HG03521 (cell line): ENCODE measurements around the gene SLC25A23.

Experiments used
- ATAC-seq: cut with Tn5 transposase; IDR thresholded peaks from one replicate; pipeline ENCODE4 v1.9.1; 2021; ENCODE audit warnings: mild to moderate bottlenecking, moderate library complexity; ENCODE audit not compliant: unreplicated experiment

Gene SLC25A23

GRCh38 chr19:6425732-6426620, 33.6 kb downstream of the SLC25A23 start:
- ATAC-seq = no peak

GRCh38 chr19:6424939-6425731, 34.5 kb downstream of the SLC25A23 start:
- ATAC-seq = peak; percentile 81

GRCh38 chr19:6424195-6424938, 35.2 kb downstream of the SLC25A23 start, which contains the start of gene KHSRP:
KHSRP (minus strand) TSS chr19:6424811; CDS start chr19:6424701, 110 bp downstream.
- peak; percentile 0 for ATAC-seq

- ATAC-seq = no peak
These were observed 35.9 kb downstream of the SLC25A23 start for GRCh38 chr19:6423499-6424194.

DNA sequence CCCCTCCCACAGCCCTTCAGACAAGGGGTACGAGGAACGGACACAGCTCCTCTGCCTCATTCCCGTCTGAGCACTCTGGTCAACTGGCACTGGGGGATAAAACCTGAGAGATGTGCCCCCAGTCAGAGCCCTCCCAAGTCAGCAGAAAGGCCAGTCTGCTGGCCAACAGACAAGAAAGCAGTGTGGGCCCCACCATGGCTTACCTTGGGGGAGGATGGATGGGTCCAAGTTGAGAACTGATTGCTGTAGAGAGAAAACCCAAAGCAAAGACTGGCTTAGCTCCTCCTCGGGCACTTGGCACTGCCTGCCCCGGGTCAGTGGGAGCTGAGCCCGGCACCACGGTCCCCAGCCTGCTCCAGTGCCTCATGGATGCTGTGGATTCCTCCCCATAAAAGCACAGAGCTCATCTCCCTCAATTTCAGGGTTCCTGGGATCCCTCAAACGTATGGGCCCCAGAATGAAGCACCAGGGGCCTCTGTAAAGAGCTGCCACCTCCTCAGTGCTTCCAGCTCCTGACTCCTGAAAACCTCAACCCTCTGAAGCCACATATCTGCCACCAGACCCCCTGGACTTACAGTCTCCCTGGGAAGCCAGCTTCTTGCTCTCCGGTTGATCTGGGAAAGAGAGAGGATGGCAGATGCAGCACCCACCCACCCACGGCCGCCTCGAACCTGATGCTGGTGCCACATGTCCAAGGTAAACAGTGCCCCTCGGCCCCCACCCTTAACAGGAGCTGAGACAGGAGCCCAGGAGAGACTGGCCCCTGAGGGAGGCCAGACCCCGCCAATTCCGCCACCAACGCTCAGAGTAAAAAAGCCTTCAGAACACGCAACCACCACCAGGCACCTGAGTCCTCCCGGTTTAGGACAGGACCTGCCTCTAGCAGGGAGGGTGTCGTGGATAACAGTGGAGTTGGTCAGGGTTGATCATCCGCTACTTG, 38.2 kb downstream of the SLC25A23 start:
- no peak for ATAC-seq

GRCh38 chr19:6418562-6418932, 41.0 kb downstream of the SLC25A23 start:
- ATAC-seq = no peak

DNA sequence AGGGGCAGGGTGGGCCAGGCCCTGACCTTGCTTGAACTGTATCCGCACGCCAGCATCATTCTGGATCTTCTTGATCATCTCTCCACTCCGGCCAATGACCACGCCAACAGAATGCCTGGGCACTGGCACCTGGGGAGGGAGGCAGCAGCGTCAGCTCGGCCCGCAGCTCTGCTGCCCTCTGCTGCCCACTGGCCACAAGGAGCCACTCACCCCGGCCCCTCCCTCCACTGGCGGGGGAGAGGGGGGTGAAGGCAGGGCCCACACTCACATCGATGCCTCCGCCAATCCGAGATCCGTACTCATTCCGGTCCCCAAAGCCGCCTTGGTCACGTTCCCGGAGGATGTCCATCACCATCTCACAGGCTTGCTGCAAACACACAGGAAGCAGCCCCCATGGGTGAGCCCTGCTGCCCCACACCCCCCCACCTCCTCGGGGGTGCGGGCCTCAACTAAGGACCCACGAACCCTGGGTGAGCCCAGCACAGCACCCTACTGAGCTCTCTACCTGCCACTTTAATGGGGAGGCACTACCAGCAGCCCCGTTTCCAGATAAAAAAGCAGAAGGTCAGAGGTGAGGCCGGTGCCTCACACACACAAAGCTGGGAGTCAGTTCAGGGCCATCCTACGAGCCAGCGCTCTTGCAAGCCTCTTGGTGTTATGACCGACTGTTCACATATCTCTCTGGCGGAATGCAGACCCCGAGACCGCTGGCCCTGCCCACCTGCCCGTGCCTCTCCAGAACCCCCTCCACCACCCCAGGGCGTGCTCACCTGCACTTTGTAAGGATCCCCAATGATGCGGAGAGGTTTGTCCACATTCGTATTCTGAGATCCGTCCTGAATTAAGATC, 41.7 kb downstream of the SLC25A23 start:
- no peak for ATAC-seq

DNA sequence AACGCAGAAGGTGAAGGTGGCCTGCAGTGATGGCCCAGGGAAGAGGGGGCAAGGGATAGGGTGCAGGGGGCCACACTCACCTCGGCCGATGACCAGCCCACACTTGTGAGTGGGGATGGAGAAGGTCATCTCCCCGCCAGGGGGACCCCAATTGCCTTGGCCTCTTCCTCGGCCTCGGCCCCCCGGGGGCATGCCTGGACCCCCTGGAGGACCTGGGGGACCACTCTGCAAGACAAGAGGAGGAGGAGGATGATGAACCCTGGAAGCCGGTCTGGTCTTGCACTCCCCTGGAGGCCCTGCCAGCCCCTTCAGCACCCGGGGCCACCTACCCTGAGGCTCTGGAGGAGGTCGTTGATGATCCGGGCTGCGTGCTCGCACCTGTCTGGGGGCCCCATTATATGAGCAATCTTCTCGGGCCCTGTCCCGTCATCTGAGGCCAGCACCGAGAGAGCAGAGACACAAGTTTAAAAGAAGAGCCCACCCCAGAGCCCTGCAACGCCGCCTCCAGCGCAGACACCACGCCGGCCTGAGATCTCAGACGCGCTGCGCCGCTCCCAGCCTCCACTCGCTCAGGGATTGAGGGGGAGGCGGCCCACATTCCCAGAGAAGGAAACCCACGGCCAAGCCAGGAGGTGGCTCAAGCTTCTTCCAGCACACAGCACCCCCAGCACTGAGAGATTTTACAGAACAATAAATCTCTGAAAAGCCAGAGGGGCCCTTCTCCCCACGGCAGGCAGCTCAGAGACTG, 42.8 kb downstream of the SLC25A23 start:
- ATAC-seq = no peak

GRCh38 chr19:6415591-6416190, 43.9 kb downstream of the SLC25A23 start:
- ATAC-seq = no peak

GRCh38 chr19:6414793-6415590, 44.6 kb downstream of the SLC25A23 start:
- ATAC-seq = no peak

- ATAC-seq = no peak
These were observed 45.6 kb downstream of the SLC25A23 start for GRCh38 chr19:6413721-6414643.

- ATAC-seq = no peak
These were observed 46.3 kb downstream of the SLC25A23 start for GRCh38 chr19:6413291-6413690.

GRCh38 chr19:6412447-6413091, 47.0 kb downstream of the SLC25A23 start:
- ATAC-seq = no peak

DNA sequence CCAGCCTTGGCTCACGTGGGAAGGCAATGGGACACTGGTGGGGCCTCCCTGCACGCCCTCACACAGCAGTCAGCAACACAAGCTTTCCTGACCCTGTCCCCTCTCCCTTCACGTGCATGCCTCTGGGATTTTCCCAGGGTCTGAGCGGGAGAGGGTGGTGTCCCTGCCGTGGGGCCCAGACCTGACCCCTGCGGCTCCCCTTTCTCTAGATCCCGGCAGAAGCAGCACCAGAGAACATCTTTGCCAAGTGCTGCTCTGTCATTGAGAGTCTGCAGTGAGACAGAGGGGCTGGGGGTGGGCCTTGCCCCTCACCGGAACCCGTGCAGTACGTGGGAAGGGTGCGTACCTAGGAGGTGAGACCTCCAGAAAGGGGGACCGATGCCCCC, 47.5 kb downstream of the SLC25A23 start:
- ATAC-seq = no peak

- ATAC-seq = no peak
These were observed 50.2 kb downstream of the SLC25A23 start for GRCh38 chr19:6409346-6409745.
